Loucy (cell line): ENCODE data around the gene ARHGAP45.

Source experiments
- CTCF ChIP-seq: fragments of 200-600 bp; sonication (generic); conservative IDR thresholded peaks from 2 replicates; pipeline ENCODE4 v1.5.1; 2014; ENCODE audit warnings: mild to moderate bottlenecking, antibody characterized with exemption, low read length
- EZH2phosphoT487 ChIP-seq: fragments of 200-600 bp; IDR thresholded peaks from 2 replicates; pipeline ENCODE4 v1.6.1; 2018; ENCODE audit warnings: antibody characterized with exemption, mild to moderate bottlenecking, moderate library complexity, borderline replicate concordance

GRCh38 chr19:1079566-1080111 lies 12.7 kb downstream of the ARHGAP45 start:
- TF ChIP-seq CTCF: no peak
- TF ChIP-seq EZH2phosphoT487: no peak
